ENCODE results near the gene TACR1. TPM values are rescaled to one million over a fixed set of nuclear protein-coding genes. Genes with fewer than 3 reads are reported as not detected.
"Not testable (repeated sequence)": the region's sequence is repeated elsewhere in the genome, so short reads cannot be mapped to it uniquely, and the experiment has no call there.

The TACR1 gene
- total RNA-seq, 1 donor from 2014 or later: not detected

DNA sequence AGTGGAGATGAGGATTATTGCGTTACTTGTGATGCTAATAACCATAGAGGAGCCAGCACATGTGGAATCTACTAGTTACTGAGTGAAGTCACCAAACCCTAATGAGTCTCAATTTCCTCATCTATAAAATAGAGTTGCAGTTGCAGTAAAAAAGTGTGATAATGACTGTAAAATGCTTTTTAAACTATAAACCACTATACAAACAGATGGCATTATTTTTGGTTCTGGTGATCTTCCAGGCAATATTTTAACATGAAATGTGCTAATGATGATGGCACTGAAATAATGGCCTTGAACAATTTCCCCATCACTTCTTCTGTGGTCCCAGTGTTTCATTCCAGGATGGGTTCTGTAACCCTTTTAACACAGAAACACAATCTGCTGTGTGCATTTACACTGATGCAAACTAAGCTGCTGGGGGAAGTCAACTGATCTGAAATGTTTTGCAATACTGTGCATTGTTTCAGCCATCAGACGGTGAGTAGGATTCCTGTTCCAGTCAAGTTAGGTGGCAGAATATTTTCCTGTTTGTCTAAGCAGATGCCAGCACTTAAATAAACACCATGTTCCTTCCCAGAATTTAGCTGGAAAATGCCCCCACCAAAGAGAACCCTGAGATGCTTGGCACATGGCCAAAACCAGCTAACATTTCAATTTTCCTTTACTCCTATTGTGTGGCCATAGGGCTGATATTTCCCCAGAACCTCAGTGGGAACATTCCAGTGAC, 52.6 kb downstream of the TACR1 start:
- peak; percentile 11 to 48 for DNase-seq (ENCODE audit: low read depth in 2 of 2)

DNA sequence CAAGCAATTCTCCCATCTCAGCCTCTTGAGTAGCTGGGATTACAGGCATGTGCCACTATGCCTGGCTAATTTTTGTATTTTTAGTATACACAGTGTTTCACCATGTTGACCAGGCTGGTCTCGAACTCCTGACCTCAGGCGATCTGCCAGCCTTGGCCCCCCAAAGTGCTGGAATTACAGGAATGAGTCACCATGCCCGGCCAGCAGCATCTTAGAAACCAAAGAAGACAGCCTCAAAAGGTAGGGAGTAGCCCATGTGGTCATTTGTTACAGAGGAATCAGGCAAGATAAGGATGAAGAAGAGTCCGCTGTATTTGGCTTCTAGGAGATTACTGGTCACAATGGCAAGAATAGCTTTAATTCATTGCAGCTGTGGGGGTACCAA, 53.1 kb downstream of the TACR1 start:
- not testable (repeated sequence) for DNase-seq (ENCODE audit: low read depth in 2 of 2)

DNA sequence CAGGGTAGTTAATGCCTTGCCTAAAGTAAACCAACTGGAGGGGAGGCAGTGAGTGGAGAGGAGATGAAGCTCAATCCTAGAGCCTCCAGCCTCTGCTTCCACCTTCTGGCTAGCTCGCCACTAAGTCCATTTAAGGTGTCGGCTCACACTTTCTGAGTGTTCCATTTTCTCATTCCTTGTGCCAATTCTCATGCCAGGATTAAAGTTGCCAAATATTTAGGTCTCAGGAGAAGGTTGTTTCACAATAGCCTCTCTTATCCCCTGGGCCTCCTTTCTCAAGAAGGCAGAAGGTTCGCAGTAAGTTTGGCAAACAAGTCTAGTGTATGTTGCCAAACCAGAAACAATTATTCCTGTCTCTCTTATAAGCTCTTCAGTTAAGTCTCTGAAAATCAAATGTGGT, 57.2 kb downstream of the TACR1 start:
- DNase-seq (ENCODE audit: low read depth in 2 of 2): no peak

DNA sequence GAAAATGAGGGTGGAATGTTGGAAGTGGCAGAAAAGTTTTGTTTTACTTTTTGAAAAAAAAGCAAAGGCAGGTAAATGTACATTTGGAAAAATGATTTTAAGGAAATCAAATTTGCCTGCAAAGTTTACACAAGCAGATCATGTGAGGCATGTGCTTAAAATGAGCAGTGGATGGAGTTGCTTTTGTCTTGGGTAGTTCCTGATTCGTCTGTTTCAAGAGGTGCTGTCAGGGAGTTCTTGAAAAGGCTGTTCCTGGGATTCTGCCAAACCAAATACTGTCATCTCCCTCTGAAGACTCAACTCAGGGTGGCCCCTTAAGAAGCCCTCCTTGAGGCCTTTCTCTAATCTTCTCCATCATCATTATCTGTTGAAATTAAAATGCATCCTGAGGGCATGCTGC, 59.0 kb downstream of the TACR1 start:
- DNase-seq (ENCODE audit: low read depth in 2 of 2): no peak

DNA sequence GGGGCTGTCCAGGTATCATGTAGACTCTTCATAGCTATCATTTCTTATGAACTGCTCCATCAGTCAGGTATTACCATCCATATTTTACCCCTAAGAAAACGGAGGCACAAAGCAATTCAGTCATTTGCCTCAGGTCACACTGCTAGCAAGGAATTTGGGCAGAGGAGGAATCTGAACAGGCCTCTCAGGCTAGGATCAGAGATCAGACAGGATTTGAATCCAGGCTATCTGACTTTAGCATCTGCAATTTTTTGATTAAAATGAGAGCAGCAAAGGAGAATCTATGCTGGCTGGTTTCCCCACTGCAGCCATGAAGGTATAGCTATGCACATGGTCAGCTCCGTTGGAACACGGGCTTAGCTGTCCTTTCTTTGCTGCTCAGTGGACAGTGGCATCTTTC, 60.1 kb downstream of the TACR1 start:
- DNase-seq (ENCODE audit: low read depth in 2 of 2): no peak

DNA sequence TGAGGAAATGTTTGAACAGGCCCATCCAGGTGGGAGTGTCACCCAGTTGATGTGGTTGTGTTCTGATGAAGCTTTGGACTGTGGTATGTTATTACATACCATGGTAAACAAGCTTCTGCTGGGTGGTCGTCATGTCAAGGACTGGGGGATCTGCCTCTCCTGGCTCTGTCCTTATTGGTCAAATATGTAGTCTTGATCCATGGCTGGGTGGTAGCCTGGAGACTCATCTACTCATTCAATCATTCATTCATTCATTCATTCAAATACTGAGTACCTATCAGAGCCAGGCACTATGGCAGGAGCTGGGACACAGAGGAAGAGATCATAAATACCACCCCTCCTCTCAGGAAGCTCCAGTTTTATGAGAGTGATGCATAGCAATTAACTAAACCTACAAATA, 60.8 kb downstream of the TACR1 start:
- no peak for DNase-seq (ENCODE audit: low read depth in 2 of 2)

DNA sequence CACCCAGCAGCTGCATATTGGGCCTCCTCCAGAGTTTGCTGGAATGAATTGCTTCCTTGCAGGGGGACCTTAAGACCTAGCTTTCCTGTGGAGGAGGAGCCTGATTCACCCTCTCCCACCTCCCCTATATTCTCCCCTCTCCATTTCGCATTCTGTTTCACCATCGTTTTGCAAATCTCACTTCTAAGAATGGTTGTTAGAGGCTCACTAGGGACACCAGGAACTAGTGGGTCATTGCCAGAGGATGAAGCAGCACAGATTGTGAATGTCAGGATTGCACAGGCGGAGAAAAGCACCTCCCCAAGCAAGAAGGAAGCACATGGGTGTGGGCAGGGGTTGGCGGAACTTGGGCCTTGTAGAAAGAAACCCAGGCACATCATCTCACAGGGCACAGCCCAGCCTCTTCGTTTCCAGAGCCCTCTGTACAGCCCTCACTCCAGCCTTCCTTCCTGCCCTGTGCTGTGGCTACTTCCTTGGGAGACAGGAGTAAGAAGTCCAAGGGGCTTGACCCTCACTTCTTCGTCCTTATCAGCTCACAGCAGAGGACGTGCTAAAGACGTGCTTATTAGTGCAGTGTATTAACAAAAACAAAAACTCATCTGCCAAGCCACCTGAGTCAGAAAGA, 63.4 kb downstream of the TACR1 start:
- DNase-seq (ENCODE audit: low read depth in 2 of 2): no peak

DNA sequence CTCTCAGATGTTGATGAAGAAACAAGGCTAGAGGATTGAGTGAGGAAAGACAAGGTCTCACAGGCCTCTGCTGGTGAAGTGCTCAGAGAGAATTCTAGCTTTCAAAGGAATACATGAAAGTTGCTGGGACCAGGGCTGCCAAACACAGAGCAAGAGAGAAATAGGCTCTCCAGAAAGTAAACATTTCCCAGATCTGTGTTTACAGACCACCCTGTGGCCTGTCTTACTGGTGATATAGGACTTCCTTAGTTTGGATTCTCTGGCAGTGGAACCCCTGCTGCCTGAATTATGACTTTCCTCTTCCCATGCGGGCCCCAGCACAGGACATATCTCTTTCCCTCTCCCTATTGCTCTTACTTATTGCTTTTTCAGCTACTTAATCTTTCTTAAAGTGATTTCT, 64.5 kb downstream of the TACR1 start:
- no peak for DNase-seq (ENCODE audit: low read depth in 2 of 2)

DNA sequence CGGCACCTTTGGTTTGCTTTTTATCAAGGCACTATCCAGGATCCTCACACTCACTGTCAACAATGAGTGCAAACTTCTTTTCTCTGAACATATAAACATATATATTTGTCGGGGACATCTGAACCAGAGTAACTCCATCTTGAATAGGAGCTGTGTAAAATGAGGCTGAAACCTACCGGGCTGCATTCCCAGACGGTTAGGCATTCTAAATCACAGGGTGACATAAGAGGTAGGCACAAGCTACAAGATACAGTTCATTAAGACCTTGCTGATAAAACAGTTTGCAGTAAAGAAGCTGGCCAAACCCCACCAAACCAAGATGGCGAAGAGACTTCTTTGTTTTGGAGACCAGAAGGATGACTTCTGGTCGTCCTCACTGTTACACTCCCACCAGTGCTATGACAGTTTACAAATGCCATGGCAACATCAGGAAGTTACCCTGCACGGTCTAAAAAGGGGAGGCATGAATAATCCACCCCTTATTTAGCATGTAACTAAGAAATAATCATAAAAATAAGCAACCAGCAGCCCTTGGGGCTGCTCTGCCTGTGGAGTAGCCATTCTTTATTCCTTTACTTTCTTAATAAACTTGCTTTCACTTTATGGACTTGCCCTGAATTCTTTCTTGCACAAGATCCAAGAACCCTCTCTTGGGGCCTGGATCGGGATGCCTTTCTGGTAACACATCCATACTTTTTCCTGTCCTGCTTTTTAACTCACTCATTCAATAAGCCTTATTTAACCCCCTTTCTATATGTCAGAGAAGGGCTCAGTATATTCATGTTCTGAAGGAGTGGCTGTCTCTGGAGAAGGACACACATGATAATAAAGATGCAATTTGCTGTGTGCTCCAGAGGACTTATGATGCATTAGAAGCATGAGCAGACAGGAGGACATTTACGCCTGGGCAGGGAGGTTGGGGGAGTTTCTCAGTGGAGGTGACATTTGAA, 65.4 kb downstream of the TACR1 start:
- no peak for DNase-seq (ENCODE audit: low read depth in 2 of 2)

DNA sequence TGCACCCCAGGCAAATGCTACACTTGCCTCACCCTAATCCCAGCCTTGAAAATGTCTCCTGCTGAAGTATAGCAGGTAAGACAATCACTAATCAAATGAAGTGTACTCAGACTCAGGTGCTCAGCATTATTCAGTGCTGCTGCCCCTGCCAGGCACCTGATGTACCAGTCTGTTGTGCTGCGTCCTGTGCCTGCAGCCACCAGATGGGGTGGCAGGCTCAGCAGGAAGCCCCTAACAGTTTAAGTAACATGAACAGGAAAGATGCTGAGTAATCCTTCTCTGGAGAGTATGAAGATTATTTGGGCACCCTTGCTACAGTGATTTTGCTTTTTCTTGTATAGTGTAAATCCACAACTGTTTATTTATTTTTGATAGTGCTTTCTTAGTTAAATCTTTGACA, 69.1 kb downstream of the TACR1 start:
- DNase-seq (ENCODE audit: low read depth in 2 of 2): peak in 1 of 2 donors; percentile 5

DNA sequence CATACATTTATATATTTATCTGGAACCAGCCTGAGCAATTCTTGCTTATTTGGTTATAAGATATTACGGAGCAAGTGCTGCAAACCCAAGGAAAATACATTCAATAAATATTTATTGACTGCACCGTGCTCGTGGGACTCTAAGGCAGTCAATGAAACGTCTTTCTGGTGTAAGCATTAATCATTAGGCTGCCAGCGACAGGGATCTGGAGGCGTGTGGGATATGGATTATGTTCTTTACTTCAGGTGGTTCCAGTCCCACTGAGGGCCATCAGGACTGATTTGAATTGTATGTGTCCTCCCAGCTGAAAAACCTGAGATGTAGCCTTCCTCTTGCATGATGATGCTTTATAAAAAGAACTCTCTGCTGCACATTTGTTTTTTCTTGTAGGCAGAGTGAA, 75.4 kb downstream of the TACR1 start:
- no peak for DNase-seq (ENCODE audit: low read depth in 2 of 2)

DNA sequence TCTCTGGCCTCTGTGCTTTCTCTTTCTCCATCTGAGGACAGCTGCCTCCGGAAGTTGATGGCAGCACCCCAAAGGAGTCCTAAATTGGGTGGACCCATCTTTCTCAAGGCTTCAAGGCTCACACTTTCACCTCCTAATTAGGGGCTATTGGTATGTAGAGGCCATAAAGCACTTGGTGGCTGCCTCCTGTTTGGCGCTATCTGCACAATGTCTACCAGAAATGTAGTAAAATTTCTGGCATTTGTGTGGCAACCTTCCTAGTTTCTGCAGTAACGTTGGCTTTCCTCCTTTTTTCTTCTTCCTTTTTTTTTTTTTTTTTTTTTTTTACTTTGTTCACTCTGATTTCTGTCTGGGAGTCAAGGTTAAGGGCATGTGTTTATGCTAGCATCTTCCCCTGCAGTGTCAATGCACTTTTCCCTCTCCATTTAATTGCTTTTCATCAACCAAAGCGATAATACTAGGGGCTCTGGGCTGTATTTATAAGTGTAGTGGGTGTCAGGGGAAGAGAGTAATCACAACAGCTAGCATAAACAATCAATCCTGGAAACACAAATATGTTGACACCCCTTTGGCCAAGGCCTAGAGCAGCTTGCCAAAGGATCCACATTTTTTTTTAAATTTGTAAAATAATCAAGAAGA, 86.0 kb downstream of the TACR1 start:
- DNase-seq (ENCODE audit: low read depth in 2 of 2): no peak

DNA sequence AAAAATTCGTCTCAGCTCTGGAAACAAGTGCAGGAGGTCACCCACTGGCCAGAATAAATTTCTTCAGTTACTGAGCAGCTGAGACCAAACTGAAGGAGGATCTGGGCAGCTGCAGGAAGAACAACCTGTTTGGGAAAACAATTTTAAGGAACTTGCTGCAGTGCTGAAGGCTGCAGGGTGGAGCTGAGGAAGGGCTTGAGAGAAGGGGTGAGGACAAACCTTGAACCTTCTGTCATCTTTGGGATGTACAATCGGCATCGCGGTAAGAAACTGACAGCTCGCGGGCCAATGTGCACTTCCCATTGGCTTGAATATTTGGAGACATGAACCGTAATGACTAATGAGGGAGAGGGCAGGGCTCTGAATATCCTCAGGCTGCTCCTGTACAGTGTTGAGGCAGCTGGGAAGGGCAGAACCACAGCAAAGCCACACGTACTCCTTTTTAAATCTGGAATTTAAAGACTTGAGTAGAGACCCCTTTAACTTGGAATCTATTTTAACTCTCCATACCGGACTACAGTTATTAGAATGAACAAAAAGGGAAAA, 90.3 kb downstream of the TACR1 start:
- no peak for DNase-seq (ENCODE audit: low read depth in 2 of 2)

DNA sequence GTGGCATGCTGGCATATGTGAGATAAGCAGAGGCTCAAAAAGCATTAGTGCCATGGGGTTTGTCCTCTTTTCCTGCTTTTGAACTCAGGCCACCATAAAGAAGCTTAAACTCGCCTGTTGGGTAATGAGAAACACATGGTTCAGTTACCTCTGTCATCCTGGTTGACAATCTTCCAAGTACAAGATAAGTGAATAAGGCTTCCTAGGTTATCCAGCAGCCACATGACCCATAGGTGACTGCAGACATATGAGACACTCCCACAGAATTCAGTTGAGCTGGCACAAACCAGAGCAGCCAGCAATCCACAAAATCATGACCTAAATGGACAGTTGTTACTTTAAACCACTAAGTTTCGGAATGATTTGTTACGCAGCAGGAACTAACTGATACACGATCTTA, 97.3 kb downstream of the TACR1 start:
- DNase-seq (ENCODE audit: low read depth in 2 of 2): no peak

DNA sequence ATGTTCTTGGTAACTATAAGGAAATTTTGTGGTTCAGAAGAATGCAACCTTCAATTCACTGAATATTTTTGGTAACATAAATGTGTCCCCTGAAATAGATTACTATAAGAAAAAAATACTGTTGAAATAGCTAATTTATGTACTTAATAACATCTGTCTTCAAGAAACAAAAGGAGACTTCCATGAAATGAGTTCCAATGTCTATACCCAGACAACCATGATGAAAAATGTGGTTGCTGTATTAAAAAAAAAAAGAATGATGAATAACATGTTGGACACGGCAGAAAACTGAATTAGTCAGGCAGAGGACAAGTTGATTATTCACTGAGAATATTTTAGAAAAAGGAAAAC, 98.5 kb downstream of the TACR1 start:
- DNase-seq (ENCODE audit: low read depth in 2 of 2): no peak

DNA sequence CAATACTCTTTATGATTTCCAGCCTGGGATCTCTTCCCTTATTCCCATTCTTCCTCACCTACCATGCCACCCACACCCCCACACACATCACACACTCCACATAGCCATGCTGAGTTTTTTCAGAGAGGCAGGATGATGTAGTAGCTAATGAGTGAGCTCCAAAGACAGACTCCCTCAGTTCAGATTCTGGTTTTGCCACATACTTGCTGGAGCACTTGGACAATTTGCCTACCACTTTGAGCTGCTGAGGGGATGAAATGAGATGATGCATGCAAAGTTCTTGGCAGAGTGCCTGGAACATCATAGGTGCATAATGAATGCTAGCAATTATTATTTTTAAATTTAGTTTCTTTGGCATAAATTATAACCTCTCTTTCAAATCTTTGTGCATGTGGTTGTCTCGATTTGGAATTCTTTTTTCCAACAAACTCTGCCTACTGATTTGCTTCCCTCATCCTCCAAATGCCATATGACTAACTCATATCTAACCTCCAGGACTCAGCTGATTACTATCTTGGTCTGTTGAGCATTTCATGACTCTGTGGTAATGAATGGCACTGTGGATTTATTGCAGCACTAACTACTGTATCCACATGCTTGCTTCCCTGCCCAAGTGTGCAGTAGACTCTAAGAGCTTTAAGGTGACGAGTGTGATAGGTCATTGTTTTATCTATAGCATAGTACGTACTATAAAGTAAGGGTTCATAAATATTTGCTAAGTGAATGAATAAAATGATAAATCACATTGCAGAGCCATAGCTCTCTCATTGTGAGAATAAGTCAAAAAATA, 99.1 kb downstream of the TACR1 start:
- no peak for DNase-seq (ENCODE audit: low read depth in 2 of 2)

DNA sequence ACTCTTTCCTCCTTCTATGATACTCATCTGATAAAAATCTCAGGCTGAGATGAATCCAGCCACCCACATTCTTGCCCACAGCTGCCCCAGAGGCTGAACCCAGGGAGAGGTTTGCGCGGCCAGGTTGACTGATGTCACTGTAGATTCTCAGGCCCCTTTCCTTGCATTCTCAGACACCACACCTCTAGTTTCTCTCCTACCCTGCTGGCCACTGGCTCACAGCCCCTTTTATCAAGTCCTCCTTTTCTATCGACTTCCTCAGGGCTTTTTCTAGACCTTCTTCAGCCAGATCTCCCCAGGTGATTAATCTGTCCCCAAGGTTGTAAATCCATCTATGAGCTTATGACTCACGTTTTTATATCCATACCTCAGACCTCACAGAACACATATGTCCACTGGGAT, 99.8 kb downstream of the TACR1 start:
- no peak for DNase-seq (ENCODE audit: low read depth in 2 of 2)

DNA sequence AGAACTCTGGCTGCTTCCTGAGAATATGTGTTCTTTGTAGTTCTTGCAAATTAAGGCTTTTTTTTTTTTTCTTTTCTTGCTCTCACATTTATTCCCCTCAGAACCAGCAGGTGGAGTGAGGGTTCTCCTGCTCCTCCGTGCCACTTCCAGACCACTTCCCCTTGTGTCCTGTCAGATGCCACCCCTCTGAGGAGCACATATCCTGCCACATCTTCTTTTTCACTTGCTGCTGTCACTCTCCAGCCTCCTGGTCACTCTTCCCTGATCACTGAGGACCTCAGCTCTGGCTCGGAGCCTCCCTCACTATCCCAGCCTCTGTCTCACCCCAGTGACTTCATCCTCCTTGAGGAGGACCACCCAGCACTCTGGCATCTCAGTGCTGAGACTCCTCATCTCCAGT, 100.5 kb downstream of the TACR1 start:
- peak; percentile 20 to 24 for DNase-seq (ENCODE audit: low read depth in 2 of 2)

DNA sequence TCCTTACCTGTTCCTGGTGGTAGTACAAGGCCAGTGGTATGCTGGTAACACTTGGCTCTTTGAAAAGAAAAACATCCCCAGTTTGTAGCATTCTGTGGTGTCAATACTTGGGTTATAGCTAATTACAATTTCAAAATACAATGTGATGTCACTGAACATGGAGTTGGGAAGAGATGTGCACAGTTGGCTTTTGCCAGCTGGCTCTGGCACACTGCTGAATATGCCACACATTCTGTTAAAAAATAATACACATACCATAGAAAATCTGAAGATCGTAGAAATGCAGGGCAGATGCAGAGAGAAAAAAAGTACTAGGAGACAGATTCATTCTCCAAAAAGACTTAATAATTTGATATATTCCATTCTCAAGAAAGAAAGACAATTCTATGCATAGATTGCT, 101.5 kb downstream of the TACR1 start:
- no peak for DNase-seq (ENCODE audit: low read depth in 2 of 2)

DNA sequence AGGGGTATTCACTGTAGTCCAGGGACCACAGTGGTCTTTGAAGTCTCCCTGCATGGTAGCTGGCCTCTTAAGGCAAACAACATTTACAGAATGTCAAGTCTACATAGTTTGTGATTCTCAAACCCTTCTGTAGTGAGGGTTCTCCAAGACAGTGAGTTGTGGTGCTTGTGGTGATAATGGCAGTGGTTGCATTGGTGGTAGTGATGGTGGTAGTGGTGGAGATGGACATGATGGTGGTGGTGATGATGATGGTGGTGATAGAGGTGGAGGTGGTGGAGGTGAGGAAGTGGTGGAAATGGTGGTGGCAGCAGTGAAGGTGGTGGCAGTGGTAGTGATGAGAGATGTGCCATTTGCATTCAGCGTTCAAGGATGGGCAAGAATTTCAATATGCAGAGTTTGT, 104.9 kb downstream of the TACR1 start:
- no peak for DNase-seq (ENCODE audit: low read depth in 2 of 2)
